ENCODE measurements around the gene DNAH14.

The DNAH14 gene

DNA sequence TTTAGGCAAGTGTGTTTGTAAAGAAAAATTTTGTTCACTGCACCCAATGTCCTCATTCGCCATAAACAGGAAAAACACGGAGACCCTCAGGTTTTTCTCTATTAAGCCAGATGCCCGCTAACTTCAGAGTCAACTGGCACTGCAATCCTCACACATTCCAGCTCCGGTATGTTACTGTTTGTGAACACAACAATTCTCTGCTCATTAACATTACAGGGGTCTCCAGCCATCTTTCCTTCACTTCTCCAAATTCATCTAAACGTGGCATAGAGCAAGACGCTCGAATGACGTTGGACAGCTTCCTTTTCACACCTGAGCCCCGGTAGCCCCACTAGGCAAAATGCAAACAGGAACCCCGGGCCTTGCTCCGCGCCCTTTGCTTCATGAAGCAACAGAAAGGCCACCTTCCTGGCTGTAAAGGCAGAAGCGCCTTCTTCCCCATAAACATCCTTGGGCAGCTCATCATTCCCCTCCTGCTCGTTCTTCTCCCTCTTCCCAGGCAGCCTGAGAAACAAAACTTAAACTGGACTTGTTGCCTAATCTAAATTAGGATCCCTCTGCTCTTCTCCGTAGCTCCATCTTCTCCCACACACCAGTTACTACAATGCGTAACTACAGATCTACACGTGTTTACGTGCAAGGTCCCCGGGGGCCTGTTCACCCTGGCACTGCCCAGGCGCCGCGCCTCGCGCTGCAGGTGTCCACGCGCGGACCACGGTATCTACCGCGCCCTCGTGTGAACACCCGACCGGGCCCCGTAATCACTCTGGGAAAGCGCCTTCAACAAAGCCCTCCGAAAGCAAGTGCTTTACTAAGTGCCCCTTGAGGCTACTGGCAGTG is 497.1 kb downstream of the DNAH14 start:
- DNase-seq (ENCODE audit: low read depth in 2 of 2, low spot score in 1 of 2), result no peak

DNA sequence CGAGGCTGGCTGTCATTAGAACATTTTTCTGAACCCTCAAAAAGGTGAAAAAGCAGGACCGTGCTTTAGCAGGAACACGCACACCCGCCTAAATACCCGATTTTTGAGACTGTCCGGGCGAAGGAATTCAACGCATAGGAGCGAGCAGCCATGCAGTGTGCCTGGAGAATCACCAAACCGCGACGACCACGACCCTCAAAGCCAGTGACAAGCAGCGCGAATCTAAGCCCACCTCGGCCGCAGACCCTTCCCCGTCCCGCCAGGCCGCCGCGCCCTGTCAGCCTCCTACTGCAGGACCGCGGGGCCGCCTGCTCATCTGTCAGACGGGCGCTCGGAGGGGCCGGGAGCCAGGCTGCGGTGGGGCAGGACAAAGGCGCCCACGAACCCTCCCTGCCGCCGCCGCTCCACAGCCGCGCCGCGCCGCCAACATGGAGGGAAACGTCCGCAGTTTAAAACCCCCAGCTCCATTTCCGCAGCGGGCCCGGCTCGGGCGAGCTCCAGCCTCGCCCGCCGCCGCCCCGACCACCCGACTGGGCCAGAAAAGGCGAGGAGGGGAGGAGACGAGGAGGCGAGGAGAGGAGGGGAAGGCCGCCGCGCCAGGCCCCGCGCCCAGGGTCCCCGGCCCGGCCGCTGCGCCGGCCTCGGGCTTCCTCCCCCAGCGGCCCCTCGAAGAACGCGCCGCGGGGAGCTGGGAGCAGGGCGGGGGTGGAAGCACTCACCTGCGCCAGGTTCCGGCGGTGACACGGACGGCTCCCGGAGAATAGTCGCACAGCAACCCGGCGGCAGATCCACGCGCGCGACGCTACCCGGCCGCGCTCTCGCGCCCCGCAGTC is 498.0 kb downstream of the DNAH14 start, which contains the start of gene LBR:
Gene LBR (minus strand): TSS at position 804 of the 833 bp plus-strand sequence. CDS start 3,963 bp downstream, outside the sequence.
- no peak for DNase-seq (ENCODE audit: low read depth in 2 of 2, low spot score in 1 of 2)

DNA sequence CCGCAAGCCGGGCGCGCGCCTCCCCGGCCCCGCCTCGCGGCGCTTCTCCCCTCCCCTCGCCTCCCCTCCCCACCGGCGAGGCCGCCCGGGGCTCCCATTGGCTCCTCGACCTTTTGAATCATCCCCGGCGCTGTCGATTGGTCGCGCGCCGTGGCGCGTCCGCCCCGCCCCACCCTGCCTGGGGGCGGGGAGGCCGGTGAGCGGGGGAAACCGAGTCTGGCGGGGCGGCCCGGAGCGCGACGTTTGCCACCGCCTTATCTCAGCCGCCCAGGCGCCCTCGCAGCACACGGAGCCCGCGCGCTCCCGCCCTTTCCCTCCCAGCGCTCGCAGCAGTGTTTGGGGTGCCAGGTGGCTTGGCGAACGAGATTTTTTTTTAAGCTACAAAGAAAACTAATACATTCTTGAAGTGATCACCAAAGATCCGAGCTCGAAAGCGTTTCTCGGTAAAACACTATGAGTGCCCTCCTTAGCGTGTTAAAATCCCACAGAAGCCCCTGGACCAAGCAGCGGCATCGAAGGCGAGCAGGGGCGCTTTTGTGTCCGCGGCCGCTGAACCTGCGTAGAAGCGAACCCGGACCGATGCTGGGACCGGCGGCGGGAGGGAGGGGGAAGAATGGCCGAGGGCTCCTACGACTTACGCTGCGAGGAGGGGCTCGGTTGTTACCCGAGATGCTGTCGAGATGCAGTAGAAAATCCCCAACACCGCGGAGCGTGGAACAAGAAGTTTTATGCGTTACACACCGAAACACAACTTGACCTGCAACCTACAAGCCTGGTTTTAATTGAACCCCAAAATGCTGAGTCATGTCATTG is 498.8 kb downstream of the DNAH14 start:
- DNase-seq (ENCODE audit: low read depth in 2 of 2, low spot score in 1 of 2), result peak; percentile 79 to 86

DNA sequence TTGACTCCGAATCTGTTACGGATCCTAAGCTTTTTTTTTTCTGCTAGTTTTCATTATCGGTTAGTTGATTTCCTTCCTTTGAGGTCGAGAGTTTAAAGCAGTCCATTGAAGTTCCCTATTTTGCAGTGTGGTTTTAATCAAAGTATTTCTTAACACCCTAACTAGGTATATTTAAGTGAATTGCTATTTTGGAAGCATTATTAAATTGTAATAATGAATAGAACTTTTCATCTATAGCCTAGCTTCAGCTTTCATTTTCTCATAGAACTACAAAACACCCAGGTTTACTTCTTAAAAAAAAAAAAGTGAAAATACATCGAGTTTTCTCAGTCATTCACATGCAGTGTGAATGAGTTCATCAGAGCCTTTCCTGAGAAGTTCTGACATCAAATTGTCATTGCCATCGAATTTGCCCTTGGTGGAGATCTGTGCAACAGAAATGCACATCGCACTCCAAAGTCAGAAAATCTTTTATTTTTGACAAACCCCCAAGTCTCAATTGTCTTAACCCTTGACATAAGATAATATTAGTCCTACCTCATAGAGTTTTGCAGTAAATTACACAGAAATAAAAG is 499.5 kb downstream of the DNAH14 start:
- DNase-seq (ENCODE audit: low read depth in 2 of 2, low spot score in 1 of 2), result no peak

DNA sequence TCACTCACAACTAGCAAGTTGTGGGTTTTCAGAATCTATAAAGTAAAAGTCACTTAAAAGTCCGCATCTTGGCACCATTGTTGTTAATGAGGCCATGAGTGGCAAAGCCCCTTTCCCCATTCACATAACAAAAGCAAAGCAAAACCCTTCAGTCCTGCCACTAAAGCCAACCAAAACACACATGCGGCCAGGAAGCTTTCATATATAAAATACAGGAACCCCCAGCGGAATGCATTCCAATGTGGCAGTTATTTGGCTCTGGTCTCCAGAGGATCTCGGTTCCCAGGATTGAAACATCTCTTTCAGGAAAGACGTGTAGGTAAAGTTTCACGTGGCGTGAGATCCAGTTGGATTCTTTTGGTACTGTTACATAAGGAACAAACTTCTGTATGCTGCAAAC is 500.8 kb downstream of the DNAH14 start:
- DNase-seq (ENCODE audit: low read depth in 2 of 2, low spot score in 1 of 2), result no peak

DNA sequence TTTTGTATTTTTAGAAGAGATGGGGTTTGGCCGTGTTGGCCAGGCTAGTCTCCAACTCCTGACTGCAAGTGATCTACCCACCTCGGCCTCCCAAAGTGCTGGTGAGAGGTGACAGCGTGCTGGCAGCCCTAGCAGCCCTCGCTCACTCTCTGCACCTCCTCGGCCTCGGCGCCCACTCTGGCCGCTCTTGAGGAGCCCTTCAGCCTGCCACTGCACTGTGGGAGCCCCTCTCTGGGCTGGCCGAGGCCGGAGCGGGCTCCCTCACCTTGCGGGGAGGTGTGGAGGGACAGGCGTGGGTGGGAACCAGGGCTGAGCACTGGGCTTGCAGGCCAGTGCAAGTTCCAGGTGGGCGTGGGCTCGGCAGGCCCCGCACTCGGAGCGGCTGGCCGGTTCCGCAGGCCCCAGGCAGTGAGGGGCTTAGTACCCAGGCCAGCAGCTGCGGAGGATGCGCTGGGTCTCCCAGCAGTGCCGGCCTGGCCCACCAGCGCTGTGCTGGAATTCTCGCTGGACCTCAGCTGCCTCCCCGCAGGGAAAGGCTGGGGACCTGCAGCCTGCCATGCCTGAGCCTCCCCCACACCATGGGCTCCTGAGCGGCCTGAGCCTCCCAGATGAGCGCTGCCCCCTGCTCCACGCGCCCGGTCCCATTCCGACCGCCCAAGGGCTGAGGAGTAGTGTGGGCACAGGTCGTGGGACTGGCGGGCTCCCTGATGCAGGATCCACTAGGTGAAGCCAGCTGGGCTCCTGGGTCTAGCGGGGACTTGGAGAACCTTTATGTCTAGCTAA is 501.8 kb downstream of the DNAH14 start:
- no peak for DNase-seq (ENCODE audit: low read depth in 2 of 2, low spot score in 1 of 2)

DNA sequence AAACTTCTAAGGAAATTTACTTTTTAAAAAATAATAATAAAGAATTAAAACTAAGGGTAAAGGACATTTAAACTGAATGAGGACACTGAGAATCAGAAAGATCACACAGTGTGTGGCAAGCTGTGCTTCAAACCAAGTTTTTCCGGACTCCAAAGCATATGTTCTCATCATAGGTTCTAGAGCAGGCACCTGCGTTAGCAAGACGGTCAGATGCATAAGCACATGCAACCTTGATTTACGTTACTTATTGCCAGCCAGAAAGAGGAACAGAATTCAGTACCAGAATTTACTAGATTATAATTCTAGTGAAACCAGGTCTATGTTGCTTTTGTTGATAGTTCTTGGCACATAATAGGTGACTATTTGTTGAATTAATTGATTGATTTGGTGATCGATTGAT is 504.6 kb downstream of the DNAH14 start:
- DNase-seq (ENCODE audit: low read depth in 2 of 2, low spot score in 1 of 2), result no peak

DNA sequence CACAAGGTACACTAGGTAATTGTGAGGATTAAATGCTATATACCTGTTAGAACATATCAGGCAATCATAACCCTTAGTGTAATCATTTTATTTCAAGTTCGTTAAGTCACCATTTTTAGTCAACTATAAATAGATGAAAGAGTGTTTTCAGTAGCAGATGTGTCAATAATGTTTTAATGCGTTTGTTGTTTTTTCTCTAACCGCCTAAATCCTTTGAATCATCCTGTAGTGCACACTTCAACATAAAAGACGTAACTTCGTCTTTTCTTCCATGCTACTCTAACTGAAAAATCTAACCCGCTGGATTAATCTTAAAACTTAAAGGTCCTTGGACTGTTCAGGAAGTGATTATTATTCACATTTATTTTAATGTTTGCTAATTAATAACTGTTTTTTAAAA is 505.6 kb downstream of the DNAH14 start:
- DNase-seq (ENCODE audit: low read depth in 2 of 2, low spot score in 1 of 2), result no peak

DNA sequence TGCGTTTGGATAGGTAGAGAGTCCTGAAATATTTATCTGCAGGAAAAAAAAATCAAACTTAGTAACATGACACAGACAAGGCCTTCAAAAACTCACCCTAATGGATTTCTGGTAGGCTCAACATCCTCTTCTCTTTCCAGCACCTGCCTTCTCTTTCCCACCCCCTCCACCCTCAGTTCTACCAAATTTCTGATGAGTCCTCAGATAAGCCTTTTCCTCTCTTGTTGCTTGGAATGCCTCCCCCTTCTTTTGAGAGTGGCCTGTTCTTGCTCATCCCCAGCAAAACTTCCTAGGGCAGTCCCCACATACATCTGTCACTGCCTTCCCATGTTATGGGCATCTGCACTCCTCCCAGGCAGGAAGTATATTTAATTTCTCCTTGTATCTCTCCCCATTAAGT is 506.0 kb downstream of the DNAH14 start:
- no peak for DNase-seq (ENCODE audit: low read depth in 2 of 2, low spot score in 1 of 2)

DNA sequence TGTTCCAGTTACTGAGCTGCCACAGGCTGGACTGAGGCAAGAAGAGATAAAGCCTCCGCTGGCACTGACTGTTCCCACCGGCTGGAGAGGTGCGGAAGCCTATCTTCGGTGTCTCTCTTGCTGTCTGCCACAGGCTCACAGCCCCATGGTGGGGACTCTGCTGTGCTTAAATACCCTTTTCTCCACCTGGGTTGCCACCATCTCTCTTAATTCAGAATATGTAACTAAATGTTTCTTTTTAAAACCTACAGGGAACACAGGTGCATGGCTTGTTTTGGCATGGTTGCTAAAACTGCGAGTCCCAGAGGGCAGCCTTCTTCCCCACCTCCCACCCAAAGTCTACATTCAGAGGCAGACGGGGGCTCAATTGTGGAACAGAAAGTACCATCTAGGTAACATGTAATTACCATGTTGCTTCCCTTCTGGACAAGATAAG is 506.5 kb downstream of the DNAH14 start:
- no peak for DNase-seq (ENCODE audit: low read depth in 2 of 2, low spot score in 1 of 2)

DNA sequence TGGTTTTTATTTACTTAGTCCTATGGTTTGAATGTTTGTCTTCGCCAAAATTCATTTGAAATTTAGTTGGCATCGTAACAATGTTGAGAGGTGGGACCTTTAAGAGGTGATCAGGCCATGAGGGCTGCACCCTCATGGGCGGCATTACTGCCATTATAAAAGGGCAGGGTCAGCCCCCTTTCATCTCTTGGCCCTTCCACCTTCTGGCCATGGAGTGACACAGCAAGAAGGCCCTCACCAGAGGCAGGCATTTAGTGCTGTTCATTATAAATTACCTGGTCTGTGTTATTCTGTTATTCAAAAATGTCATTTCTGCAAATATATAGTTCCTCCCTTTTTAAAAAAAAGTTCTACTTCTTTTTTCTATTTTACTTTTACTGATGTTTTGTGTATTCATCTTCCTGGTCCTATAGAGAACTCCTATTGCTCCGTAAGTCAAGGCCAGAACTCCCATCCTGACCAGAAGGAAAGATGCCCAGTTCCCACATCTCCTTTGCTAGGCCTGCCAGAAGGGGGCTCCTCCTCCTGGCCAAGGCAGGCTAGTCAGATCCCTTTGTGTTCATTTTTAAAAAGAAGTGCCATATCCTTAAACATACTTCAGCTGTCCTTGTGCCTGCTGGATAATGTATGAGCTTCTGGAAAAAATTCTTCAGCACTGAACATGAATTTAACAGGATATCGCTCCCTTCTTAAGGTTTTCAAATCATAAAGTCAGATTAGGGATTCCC is 508.4 kb downstream of the DNAH14 start:
- no peak for DNase-seq (ENCODE audit: low read depth in 2 of 2, low spot score in 1 of 2)

DNA sequence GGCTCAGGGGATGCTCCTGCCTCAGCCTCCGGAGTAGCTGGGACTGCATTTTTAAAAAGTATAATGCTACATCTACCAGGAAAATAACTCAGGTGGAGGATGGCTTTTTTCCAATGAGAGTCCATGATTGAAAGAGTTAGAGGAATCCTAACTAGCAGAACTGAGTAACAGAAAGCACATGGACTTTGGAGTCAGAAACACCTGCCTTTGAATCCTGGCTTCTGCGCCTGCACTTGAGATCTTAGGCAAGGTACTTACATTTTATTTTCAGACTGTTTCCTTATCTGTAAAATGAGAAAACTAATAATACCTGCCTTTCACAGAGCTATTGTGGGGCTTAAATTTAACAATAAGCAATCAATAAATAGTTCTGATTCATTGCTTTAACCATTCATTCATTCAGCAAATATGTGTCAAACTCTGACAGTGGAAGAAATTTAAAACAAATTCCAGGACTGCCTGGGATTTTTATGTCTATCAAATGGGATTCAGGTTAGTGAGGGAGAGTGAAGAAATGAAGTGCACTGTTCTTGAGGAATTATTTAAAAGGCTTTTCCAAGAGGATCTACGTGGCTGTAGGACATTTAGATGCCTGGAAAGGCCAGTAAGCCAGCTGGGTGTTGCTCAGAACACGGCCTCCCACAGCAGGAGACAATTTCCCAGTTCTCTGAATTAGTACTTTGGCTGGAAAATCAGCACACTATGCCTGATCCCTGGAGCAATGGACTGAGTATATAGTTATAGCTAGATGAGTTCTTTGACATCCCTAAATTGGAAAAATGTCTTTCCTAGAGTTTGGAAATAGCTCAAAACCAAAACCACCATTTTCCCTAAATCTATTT is 511.1 kb downstream of the DNAH14 start:
- DNase-seq (ENCODE audit: low read depth in 2 of 2, low spot score in 1 of 2), result no peak

DNA sequence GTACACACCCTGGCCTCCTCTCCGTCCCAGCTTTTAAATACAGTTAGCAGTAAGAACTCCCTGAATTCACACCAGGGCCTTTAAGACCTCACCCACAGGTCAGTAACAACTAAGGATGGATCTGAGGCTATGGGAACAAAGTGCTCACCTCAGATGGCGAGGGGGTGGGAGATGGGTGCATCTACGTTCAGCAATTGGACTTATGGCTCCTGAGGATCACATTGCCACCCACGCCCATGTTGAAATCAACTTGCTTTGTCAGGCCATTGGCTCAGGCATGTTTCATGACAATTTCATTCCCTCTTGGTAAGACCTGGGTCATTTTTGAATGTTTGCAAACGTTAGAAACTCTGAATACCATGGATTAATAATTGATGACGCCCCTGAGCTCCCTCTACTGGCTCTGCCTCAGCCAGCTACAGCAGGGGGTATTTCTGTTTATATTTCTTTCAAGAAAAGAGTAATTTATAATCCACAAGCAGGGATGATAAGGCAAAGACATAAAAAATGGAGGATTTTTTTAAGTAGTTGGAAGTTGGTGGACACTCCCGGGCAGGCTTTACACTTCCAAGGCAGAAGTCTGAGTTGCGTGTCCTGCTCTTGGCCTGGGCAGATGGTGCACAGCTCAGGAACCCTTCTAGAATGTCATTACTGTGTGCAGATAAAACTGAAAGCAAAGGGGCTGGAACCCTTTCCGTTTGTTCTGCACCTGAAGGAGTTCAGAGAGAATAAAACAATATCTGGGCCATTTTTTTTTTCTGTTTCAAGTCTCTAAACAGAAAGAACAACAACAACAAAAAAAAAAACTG is 512.0 kb downstream of the DNAH14 start:
- no peak for DNase-seq (ENCODE audit: low read depth in 2 of 2, low spot score in 1 of 2)

DNA sequence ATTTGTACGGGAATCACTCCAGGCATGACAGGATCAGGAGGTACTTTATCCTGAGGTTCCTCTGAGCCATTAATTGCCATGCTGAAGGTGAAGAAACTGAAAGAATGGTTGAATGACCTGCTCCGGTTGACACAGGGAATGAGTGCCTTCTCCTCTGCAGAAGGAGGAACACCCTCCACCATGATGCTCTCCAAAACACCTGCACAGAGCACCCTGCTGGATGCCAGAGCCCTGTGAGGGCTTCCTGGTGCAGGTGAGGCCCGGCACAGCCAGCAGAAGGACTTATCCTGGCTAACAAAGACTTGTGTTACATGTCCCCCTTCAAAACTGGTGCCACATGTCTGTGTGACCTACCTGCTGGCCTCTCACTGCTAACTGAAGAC is 512.6 kb downstream of the DNAH14 start:
- DNase-seq (ENCODE audit: low read depth in 2 of 2, low spot score in 1 of 2), result no peak

DNA sequence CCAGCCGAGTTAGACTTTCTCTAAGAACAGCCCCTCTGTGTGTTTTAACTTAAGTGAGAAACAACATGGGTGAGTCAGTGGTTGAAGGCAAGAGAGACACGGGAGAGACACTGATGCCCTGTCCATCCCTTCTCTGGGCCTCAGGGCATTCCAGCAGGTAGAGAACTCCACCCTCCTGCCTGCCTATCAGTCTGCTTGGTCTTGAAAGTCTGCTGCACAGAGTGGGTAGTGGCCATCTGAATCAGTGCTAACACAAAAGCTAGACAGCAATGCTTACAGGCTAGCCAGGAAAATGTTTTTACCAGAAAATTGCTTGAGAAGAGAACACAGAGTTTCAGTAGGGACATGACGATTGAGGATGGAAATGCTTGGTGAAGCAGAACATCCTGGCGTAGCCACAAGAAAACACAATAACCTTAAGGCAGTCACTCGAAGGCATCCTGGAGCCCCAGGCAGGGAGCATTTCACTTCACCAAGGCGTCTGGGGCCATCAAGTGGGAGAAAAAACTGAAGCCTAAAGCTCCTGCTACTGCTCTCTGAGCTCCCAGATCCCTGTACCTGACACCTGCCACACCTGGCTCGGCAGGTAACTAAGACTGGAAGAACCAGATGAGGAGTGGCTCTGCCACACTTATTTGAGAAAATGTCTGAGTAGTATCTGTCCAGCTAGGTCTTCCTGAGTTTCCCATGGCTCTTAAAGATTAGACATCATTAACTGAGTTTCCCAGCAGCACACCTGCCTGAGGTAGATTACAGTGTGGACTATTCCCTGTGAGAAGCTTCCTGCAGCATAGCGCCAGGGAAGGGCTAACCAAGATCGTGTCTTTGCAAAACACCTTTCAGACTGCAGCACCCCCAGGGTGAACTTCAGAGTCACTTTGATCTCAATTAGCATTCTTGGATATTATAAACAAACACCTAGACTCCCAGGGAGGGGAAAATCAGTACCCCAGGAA is 516.4 kb downstream of the DNAH14 start:
- no peak for DNase-seq (ENCODE audit: low read depth in 2 of 2, low spot score in 1 of 2)

DNA sequence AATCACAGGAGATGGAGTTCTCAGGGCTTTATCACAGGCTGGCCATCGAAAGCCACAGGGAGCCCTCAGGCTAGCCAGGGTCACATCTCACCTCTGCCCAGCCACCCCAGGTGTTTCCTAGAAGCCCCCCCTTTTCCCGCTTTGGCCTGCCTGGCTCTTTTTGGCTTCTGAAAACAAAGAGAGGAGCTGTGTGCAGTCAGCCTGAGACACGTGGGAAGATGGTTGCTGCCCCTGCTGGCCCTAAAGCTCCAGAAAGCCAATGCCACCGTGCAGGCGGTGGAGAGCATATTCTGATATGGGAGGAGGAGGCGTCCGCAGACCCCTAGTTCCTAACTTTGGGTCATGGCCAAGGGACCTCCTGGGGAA is 517.1 kb downstream of the DNAH14 start:
- no peak for DNase-seq (ENCODE audit: low read depth in 2 of 2, low spot score in 1 of 2)
